Hematopoietic multipotent progenitor cell treated with erythropoietin and hydrocortisone succinate and interleukin-3 and kit ligand, for 8 days (in vitro differentiated cells): ENCODE results near the gene MYL2.
A peak's percentile ranks its signal among the peaks of the same experiment; 100 is the strongest.
"Not testable (repeated sequence)": the region's sequence is repeated elsewhere in the genome, so short reads cannot be mapped to it uniquely, and the experiment has no call there.

Source experiments
- DNase-seq: peaks from one replicate; pipeline ENCODE4 v3.0.0-alpha.2; 2015

The MYL2 gene, protein sequence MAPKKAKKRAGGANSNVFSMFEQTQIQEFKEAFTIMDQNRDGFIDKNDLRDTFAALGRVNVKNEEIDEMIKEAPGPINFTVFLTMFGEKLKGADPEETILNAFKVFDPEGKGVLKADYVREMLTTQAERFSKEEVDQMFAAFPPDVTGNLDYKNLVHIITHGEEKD

DNA sequence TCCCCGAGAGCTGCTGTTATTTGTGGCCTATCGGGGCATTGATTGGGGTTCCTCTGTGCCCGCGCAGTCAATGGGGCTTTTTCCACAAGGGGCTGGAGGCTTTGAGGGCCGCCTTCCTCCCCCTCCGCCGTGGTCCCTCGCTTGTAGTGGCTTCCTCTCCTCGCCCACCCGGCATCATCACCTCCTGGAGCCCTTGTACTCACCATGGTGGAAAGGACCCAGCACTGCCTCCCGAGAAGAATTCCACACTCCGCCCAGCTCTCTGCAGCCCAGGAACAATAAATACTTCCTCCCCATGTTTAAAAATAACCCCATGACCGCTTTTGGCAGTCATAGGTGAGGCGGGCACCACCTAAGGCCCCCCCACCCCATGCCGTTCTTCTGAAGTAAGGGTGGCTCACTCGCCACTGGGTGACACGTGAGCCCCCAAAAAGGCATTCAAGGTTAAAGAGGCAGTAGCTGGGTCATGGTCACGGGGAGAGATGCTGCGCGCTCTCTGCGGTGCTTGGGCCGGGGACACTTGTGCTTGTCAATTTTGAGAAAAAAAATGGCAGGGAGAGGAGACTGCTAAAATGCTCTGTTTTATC is at the start of gene MYL2:
MYL2 (minus strand) TSS at position 256 of the 587 bp plus-strand sequence; CDS start at position 206, 50 bp downstream.
- no peak for DNase-seq

DNA sequence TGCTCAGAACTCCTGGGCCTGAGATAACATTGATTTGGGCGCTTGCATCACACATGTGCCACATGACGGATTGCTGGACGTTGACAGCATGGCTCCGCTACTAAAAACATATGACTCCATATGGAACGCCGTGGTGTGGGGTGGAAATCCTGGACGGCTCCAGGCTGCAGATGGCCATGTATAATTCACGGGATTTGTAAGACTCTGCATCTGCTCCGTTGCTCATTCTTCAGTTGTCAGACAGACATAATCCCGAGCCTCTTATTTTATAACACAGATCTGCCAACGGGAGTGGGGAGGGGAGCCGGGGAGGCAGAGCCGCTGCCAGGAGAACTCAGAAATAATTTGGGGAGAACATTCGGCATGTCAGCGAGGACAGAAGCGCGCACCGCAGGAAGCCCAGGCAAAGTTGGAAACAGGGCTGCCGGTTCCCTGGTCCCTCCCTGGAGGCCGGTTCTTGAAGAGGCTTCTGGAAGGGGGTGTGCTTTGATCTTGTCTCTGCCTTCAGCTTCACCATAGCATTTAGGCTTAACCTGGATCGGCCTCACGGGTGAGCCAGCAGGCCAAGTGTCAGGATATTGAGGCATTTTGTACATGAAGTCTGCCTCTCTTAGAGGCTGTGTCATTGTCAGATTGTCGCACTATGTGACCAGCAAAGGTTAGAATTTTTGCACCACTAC is 45.8 kb upstream of the MYL2 start:
- DNase-seq = no peak

DNA sequence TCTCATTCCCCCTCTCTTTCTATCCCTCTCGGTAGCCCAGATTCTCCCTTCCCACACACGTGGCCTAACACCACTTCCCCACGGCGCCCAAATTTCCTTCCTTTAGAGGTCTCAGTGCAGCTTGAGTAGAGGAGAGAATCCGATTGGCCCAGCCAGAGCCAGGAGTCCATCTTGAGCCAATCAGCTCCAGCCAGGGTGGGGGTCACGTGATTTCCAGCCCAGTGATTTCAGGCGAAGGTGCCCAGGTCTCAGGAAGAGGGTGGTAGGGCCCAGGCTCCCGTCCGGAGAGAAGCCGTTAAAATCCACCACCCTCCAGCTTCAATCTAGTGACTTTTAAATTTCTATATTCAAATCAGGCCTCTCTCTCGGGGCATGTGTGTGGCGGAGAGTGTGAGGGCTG is 45.2 kb upstream of the MYL2 start:
- DNase-seq = no peak

DNA sequence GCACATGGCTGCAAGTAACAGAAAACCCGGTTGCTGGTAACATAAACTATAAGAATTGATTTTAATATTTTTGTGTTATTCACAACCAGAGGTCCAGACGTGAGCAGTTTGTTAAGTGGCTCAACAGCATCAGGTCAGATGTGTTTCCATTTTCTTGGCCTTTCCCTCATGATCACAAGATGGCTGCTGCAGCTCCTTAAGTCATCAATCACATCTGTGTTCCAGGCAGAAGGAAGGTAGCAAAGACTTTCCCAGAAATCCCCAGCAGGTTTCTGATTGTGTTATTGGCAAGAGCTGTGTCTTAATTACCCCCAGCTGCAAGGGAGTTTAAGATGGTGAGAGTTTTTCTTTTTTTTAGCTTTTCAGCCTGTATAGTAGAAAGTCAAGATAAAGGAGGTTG is 40.4 kb upstream of the MYL2 start:
- no peak for DNase-seq

DNA sequence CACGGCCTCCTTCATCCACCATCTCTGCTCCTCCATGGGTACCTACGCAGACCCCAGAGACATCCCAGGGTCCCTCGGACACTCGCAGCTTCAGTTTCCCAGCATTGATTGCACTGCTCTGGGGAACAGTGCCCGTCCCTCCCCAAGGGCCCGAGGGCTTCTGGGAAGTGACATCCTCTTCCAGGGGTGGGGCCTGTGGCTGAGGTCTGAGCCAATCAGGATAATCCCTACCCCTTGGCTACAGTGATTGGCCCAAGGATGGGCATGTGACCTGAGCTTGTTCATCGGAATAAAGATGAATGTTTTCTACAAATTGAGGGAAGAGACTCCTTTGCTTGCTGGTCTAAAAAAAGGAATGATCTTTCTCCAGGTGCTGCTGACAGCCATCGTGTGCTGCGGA is 37.3 kb upstream of the MYL2 start:
- DNase-seq = no peak

DNA sequence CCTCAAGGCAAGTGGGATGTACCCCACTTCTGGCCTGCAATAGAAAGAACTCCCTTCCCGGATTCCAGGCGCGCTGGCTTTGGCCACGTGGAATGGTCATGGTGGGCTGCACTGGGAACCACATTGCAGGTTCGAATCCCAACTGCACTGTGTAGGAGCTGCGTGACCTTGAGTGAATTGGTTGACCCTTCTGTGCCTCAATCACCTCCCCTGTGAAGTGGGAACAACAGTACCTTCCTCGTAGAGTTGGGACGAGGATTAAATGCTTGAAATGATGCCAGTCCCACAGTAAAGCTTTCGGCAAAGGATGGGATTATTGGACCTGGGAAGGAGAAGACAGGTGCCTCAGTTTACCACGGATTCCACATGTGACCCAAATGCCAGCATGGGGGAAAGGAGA is 36.8 kb upstream of the MYL2 start:
- DNase-seq = no peak

DNA sequence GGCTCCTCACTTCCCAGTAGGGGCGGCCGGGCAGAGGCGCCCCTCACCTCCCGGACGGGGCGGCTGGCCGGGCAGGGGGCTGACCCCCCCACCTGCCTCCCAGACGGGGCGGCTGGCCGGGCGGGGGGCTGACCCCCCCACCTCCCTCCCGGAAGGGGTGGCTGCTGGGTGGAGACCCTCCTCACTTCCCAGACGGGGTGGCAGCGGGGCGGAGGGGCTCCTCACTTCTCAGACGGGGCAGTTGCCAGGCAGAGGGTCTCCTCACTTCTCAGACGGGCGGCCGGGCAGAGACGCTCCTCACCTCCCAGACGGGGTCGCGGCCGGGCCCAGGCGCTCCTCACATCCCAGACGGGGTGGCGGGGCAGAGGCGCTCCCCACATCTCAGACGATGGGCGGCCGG is 30.5 kb upstream of the MYL2 start:
- not testable (repeated sequence) for DNase-seq

DNA sequence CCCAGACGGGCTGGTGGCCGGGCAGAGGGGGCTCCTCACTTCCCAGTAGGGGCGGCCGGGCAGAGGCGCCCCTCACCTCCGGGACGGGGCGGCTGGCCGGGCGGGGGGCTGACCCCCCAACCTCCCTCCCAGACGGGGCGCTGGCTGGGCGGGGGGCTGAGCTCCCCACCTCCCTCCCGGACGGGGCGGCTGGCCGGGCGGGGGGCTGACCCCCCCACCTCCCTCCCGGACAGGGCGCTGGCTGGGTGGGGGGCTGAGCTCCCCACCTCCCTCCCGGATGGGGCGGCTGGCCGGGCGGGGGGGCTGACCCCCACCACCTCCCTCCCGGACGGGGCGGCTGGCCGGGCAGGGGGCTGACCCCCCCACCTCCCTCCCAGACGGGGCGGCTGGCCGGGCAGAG is 30.1 kb upstream of the MYL2 start:
- not testable (repeated sequence) for DNase-seq

DNA sequence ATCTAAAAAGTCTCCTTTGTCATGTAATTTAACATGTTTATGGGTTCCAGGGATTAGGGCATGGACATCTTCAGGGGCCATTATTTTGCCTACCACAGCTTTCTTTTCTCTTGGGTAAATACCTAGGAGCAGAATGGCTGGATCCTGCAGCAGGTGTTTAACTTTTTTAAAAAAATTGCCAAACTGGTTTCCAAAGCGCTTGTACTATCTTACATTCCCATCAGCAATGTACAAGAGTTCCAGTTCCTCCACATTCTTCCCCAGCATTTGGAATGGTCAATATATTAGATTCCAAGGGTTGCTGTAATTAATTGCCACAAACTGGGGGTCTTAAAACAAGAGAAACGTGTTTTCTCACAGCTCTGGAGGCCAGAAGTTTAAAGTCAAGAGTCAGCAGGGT is 27.7 kb upstream of the MYL2 start:
- DNase-seq = no peak

DNA sequence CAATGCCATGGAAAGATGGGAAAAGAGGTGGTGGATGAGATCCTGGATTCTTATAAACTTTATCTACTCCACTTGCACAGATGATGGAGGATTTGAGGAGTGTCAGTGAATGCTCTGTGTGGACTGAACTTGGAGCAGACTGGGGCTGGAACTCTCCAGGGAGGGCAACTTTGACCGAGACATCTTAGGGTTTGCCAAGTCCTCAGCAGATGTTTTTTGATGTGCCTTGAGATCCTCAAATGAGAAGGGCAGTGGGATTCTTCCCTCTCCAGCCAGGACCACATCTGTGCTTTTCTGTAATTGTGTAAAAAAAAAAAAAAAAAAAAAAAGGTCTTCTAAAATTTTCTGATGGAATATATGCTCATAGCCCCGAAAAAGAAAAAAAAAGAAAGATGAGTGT is 23.0 kb upstream of the MYL2 start:
- DNase-seq = no peak

DNA sequence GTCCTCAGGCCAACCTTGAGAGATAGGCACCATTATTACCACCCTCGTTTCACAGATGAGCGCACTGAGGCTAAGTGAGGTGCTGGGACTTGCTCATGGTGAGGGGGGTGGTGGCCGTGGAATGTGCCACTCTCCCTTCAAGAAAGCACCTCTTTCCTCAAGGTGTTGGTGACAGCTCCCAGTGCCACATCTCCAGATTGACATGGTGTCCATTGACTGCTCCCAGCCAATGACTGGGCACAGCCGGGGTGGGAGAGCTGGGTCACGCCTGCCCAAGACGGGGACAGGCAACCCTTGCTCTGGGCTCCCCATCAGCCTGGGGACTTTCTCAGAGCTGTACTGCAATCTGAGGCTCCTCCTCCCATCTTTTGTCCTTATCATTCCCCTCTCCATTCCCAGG is 21.0 kb upstream of the MYL2 start:
- DNase-seq = no peak

DNA sequence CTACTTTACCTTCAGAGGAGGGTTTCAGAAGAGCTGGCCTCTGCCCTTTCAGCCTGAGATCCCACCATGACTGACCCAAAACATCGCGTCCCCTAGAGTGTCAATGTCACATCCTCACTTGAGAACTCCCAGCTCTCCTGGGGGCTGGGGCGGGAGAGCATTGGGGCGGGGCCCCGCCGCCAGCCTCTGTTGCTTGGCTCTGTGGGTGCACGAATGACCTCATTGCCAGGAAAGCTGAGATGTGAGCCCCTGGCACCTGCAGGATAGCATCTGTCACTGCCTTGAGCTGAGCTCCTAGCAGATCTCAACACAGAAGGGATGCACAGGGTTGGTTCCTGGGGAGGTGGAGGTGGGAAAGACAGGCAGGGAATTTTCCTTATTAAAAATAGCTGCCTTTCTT is 20.6 kb upstream of the MYL2 start:
- no peak for DNase-seq

DNA sequence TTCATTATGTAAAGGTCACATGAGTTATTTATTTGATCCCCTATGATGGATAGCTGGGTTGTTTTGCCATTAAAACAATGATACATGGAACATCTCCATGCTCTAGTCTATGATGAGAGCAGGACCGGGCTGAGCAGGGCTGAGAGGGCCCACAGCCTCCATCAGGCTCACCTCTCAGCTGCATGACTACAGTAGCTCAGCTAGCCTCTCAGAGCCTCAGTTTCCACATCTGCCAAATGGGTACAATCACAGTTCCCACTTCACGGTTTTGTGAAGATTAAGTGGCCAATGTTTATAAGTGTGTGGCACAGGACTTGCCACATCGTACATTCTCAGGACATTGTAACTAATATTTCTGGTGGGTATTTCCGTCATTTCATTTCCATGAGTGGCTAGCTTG is 19.9 kb upstream of the MYL2 start:
- DNase-seq = no peak

DNA sequence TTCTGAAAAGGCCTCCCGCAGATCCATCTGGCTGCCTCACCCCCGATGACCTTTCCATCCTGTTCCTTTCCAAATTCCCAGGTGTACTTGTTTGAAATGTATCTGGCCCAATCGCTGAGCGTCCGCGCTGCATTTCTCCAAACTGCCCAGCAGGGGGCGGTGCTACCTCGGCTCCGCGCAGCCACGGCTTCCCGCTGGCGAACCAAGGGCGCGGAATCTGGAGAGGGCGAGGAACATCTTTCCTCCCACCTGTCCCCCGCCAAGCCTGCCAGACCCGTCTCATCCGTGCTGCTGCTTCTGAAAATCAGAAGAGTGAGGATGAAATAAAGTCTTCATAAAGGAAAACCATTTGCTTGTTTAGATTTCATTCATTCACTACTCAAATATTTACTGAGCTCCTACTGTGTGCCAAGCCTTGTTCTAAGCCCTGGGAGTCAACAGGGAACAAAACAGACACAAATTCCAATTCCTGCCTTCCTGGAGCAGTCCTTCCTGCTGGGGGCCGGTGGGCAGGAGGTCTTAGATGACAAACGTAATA is 16.8 kb upstream of the MYL2 start:
- peak; percentile 44 for DNase-seq

DNA sequence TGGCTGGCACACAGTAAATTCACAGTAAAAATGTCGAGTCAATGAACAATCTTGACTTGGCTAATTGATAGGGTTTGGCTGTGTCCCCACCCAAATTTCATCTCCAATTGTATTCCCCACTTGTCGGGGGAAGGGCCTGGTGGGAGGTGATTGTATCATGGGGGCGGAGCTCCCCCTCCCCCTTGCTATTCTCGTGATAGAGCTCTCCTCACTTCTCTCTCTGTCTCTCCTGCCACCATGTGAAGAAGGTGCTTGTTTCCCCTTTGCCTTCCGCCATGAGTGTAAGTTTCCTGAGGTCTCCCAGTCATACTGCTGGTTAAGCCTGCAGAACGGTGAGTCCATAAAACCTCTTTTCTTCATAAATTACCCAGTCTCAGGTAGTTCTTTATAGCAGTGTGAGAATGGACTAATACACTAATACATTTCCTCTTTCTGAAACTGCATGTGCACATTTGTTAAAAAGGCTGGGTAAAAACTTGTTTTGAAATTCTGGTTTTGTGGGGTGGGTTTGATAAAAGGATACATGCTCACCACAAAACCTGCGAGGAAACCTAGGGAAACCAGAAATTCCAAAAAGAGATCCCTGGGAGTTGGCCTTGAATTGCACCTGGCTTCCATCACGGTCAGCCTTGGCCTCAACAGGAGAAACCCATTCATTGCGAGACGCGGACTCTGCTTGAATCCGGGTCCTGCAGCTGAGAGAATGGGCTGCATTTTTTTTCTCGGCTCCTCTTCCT is 16.2 kb upstream of the MYL2 start:
- DNase-seq = no peak

DNA sequence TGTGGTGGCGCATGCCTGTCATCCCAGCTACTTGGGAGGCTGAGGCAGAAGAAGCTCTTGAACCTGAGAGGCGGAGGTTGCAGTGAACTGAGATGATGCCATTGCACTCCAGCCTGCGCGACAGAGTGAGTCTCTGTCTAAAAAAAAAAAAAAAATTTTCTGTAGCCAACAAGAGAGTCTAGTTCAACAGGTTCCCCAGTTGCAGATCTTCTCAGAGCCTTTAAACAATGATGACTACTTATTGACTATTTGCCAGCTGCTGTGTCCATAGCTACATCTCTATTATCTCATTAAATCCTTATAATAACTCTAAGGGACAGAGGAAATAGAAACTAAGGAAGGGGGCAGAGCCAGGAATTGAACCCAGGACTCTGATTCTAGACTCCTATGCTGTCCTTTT is 15.2 kb upstream of the MYL2 start:
- DNase-seq = no peak

DNA sequence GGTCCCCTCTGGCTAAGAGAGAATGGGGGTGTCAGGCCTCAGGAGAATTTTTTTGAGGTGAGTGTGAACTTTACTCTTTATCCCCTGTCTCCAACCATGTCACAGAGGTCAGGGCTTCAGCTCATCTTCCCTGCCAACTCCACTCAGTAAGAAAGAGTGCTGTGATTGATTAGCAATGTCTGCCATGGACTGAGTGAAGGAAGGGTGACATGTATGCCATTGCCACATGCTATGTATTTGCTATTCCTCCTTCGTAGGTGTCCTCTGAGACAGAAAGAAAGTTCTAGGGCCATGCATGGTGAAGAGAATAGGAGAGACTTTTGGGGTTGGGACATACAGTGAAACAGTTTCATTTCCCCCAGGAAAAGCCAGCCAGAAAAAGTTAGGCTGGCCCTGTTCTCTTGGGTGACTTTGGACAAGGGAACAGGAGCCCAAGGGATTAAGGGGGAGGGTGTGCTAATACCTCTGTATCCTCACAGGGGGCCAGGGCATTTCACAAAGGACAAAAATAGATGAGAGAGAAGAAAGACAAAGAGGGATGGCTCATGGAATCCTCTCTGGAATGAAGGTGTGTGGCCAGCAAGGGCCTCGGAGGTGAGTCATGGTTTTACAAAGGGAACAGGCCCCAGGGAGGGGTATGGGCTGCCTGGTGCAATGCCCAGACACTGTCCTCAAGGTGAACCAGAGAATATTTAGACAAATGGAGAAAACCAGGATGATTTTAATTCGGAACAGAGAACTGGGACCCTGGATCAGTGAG is 13.9 kb upstream of the MYL2 start:
- no peak for DNase-seq

DNA sequence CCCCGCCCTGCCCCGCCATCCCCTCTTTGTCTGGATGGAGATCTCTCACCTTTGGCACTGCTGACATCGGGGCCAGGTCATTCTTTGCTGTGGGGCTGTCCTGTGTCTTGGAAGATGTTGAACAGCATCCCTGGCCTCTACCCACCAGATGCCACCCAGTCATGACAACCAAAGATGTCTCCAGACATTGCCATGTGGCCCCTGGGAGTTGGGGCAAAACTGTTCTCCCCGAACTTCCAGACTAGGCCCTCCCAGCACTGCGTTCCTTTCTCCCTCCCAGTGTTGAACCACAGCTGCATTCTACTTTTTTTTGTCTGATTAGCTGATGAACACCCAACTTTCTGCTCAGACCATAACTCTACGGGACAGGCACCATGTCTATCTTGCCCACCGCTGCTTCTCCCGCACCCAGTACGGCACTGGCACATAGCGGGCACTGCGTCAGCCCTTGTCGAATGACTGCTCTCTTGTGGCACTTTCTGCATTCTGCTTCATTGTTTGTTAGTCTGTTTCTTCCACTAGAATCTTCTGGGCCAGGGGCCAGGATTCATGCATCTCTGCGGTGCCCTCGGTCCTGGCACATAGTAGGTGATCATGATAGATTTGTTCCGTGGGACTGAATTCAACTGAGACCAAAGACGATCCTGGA is 13.1 kb upstream of the MYL2 start:
- no peak for DNase-seq

DNA sequence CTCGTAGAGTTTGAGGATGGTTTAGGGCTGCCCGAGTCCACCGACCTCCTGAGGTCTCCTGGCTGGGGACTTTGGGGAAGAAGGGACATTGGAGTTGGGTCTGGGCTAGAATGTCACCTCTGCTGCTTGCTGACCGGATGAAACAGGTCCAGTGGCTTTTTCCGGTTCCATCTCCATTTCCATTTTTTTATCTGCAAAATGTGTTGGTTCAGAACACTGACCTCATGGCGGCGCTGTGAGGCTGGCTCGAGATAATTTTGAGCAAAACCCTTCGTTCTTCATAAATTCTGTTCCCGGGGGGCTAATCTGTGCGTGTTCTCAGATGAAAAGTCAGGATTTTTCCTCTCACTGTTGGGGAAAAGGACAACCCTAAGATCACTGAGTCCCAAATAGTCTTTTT is 11.7 kb upstream of the MYL2 start:
- DNase-seq = no peak

DNA sequence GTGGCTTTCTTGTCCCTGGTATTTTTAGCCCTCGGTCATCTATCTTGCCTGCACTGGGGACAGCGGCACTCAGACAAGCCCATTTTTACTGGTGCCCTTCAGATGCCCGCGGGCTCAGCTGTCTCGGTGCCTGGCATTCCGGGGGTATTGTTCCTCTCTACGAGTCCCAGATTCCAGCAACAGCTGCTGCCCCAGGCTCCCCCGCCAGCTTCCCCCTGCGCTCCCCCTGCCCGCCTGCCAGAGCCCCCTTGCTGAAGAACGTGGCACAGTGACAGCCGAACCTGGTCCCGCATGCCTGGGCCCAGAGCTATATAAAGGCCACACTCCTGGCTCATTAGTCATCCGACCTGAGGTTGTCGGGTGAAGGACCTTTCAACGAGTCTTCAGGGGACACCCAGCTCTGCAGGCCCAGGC is 10.9 kb upstream of the MYL2 start:
- no peak for DNase-seq

DNA sequence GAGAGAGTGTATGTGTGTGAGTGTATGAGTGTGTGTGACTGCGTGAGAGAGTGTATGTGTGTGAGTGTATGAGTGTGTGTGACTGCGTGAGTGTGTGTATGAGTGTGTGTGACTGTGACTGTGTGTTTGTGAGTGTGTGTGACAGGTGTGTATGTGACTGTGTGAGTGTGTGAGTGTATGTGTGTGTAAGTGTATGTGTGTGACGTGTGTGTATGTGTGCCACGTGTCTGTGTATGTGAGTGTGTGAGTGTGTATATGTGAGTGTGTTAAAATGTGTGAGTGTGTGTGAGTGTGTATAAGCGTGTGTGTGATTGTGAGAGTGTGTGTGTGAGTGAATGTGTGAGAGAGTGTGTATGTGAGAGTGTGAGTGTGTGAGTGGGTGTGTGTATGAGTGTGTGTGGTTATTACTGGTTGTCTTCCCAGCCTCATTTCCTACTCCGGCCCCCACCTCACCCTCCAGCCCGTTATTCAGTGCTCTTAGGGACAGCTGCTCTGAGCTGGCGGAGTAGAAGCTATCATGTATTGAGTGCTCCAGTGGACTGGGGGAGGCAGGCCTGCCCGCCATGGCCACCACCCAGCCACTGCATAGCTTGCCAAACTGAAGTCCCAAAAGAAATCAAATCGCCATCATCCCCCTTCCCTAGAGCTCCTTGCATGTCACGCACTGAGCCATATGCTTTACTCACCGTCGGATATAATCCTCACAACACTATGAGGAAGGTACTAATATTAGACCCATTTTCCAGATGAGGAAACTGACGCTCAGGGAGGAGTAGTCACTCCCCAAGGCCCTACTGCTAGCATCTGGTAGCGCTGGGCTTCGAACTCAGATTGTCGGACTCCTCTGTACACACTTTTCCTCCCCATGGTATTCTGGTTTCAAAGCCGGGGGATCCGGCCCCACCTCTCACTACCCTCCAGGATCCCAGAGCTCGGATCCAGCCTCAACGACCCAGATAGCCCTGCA is 10.3 kb upstream of the MYL2 start:
- no peak for DNase-seq
